GM13976 (cell line): ENCODE data around the gene NOS3.
"Not testable (repeated sequence)": the region's sequence is repeated elsewhere in the genome, so short reads cannot be mapped to it uniquely, and the experiment has no call there.

Experiments
- DNase-seq: peaks from one replicate; pipeline ENCODE4 v3.0.0; 2012; ENCODE audit warnings: low spot score
- in situ Hi-C: fragments of 300-500 bp; cut with MboI; formaldehyde crosslinking; loops from one replicate; pipeline ENCODE4 v1.12.0; 2022; ENCODE audit warnings: low sequenced_read_pairs, mixed read lengths, inconsistent platforms; ENCODE audit not compliant: unreplicated experiment
- TF ChIP-seq, protein P1 (sequence below): IDR thresholded peaks from 2 replicates; pipeline ENCODE4 v1.5.1; 2012; ENCODE audit warnings: borderline replicate concordance, mild to moderate bottlenecking; ENCODE audit not compliant: insufficient read depth; ENCODE audit errors: extremely low read depth, missing control alignments, control extremely low read depth

The NOS3 gene

DNA sequence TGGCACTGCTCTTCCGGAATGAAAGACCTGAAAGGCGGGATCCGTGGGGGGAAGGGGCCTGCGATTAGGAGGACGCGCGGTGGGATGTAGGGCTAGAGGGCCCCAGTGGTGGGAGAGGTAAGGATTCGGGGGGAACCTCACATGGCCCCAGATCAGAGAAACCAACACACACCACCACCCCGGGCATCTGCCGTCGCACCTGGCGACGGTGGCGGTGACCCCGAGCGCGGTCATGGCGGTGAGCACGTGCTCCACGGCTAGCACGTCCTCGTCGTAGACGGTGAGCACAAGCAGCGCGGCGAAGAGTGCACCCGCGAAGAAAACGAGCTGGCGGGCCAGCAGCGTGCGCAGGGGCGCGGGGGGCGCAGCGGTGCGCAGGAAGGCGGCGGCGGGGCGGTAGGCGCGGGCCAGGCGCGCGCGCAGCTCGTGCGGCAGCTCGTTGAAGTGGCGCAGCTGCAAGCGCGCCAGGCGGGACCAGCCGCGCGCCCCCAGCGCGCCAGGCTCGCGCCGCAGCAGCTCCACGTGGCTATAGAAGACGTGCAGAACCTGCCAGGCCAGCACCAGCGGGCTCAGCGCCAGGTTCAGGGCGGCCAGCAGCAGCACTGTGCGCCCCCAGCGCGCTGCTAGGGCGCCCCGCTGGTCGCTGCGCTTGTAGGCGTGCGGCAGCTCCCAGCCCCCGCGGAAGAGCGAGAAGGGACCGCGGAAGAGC, 27.8 kb downstream of the NOS3 start:
- no peak for DNase-seq
- in situ Hi-C loops = no loop called here
- TF ChIP-seq, protein P1, sequence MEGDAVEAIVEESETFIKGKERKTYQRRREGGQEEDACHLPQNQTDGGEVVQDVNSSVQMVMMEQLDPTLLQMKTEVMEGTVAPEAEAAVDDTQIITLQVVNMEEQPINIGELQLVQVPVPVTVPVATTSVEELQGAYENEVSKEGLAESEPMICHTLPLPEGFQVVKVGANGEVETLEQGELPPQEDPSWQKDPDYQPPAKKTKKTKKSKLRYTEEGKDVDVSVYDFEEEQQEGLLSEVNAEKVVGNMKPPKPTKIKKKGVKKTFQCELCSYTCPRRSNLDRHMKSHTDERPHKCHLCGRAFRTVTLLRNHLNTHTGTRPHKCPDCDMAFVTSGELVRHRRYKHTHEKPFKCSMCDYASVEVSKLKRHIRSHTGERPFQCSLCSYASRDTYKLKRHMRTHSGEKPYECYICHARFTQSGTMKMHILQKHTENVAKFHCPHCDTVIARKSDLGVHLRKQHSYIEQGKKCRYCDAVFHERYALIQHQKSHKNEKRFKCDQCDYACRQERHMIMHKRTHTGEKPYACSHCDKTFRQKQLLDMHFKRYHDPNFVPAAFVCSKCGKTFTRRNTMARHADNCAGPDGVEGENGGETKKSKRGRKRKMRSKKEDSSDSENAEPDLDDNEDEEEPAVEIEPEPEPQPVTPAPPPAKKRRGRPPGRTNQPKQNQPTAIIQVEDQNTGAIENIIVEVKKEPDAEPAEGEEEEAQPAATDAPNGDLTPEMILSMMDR = no peak

GRCh38 chr7:151019130-151019447, 28.3 kb downstream of the NOS3 start:
- in situ Hi-C loops = no loop called here
- no peak for DNase-seq
- TF ChIP-seq, protein P1 = no peak

- DNase-seq = no peak
- TF ChIP-seq, protein P1 = no peak
- in situ Hi-C loops = no loop called here
These were observed 29.4 kb downstream of the NOS3 start for GRCh38 chr7:151020231-151020630.

GRCh38 chr7:151023232-151023631, 32.4 kb downstream of the NOS3 start:
- no peak for DNase-seq
- in situ Hi-C loops = no loop called here
- TF ChIP-seq, protein P1 = no peak

GRCh38 chr7:151024435-151025056, 33.7 kb downstream of the NOS3 start, which contains the start of gene ATG9B:
Gene ATG9B (minus strand): TSS chr7:151024494. CDS start chr7:151024423, 71 bp downstream.
- no peak for DNase-seq
- TF ChIP-seq, protein P1 = no peak
- in situ Hi-C loops = no loop called here

- TF ChIP-seq, protein P1 = no peak
- DNase-seq = no peak
- in situ Hi-C loops = no loop called here
These were observed 35.3 kb downstream of the NOS3 start for GRCh38 chr7:151025924-151026671.

GRCh38 chr7:151026771-151027727, 36.2 kb downstream of the NOS3 start:
- DNase-seq, in situ Hi-C loops: not testable (repeated sequence)

DNA sequence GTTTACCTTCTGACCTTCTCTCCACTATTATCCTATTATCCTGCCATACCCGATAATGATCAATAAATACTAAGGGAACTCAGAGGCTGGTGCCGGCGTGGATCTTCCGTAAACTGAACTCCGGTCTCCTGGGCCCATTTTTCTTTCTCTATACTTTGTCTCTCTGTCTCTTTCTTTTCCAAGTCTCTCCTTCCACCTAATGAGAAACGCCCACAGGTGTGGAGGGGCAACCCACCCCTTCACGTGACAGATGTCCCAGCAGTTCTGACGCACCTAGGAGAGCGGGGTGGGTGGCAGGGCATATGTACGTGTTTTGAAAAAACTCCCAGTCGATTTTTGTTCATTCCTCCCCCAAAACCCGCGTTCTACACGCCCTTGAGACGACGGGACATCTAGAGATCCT, 36.9 kb downstream of the NOS3 start:
- in situ Hi-C loops, DNase-seq: not testable (repeated sequence)
